ENCODE measurements around the gene FTH1. TPM values are rescaled to one million over a fixed set of nuclear protein-coding genes. Genes with fewer than 3 reads are reported as not detected.
A peak's percentile ranks its signal among the peaks of the same experiment; 100 is the strongest.

FTH1 gene
- total RNA-seq (2021; ENCODE audit: unreplicated experiment) (3,345 TPM), Bru-seq, nascent RNA (percentile 99 among the genes with signal in this experiment), BruChase-seq, experiment 1, labeled RNA remaining after a 6-hour chase (percentile 100 among the genes with signal in this experiment), BruChase-seq, experiment 2, labeled RNA remaining after a 2-hour chase (percentile 99 among the genes with signal in this experiment)
- 4,227 and 4,920 TPM in 2 replicates for polyA plus RNA-seq (2012)
- long read RNA-seq, transcript FTH1-211 (3 exons, 788 nt), result minor isoform, 5 of 3,636 reads
- long read RNA-seq, transcript FTH1-201 (4 exons, 1,229 nt), result major isoform, 2,856 of 3,636 reads
- long read RNA-seq, transcript FTH1-208 (4 exons, 912 nt), result minor isoform, 7 of 3,636 reads
- long read RNA-seq, partial matches to known transcripts, result 248 of 3,636 reads
- long read RNA-seq, other reads (novel, unspliced or antisense), result 512 of 3,636 reads

DNA sequence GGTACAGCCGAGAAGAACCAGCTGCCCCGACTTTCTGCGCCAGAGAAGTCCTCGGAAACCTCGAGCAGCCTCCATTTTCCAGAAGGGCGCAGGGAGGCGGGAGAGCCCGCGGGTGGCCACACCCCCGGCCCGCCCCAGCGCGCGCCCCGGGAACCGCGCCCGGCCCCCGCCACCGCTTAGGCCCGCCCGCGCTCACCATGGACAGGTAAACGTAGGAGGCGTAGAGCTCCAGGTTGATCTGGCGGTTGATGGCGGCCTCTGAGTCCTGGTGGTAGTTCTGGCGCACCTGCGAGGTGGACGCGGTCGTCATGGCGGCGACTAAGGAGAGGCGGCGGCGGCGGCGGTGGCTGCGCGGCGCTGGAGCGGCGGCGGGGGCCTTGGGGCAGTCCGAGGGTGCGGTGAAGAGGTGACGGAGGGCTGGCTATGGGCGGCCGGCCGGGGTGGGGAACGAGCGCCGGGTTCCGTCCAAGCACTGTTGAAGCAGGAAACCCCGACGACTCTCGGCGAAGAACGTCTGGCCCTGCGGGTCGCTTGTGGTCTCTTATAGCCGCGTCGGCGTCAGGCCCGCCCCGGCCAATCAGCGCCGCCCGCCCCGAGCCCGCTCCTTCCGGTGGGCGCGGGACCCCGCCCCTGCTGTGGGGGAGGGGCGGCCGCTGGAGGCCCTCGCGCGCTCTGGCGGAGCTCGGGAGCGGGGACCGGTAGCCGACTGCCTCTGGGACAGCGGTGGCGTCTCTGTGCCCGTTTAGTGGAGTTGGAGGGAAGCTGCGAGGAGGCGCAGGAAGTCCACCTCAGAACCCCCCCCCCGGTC, at the start of gene FTH1:
FTH1 (minus strand) TSS at position 519 of the 808 bp plus-strand sequence; CDS start at position 310, 209 bp downstream.
- Histone ChIP-seq H3K4me2 (ENCODE audit: low read length) (peak within 1 kb of the TSS; percentile 96), H3K9me2 (ENCODE audit: insufficient read depth) (no peaks in the 10 kb centered on the region), H3K27ac (ENCODE audit: low read depth, low read length) (peak within 1 kb of the TSS; percentile 96), H3K27me3 (ENCODE audit: insufficient read depth, low read length) (no peaks in the 10 kb centered on the region), H3K4me3 (replicated peaks in 1 of 2; ENCODE audit: low read depth in 1 of 2, low read length in 2 of 2) (peak within 1 kb of the TSS; percentile 73 to 99), H3K9ac (ENCODE audit: low read length) (peak within 1 kb of the TSS; percentile 97), H3K4me1 (ENCODE audit: control insufficient read depth in 1 of 2, insufficient read depth in 2 of 2, low read length in 2 of 2) (peaks cover 40 to 78% of the 10 kb centered on the region in 2 experiments), H3K36me3 (ENCODE audit: control insufficient read depth in 1 of 2, insufficient read depth in 2 of 2, low read length in 2 of 2) (peaks cover 6 to 37% of the 10 kb centered on the region in 2 experiments), H3K9me3 (ENCODE audit: control insufficient read depth in 1 of 2, insufficient read depth in 1 of 2, low read depth in 1 of 2, low read length in 2 of 2) (no peaks in the 10 kb centered on the region), H4K20me1 (ENCODE audit: insufficient read depth) (peaks cover 21% of the 10 kb centered on the region; the same call in 1 of the 2 replicates), H3K79me2 (ENCODE audit: insufficient read depth, low read length) (peaks cover 41% of the 10 kb centered on the region), H2AFZ (ENCODE audit: low read depth, low read length, poor library complexity, severe bottlenecking) (no peak within 1 kb of the TSS)
- RAD21 ChIA-PET (ENCODE audit: low non-redundant PET in 1 of 2, low total read pairs in 2 of 2, uncharacterized antibody in 2 of 2, unreplicated experiment in 2 of 2), result no interaction called here
- no TSS peak for BruUV-seq (replicated peaks)
- DNase-seq (ENCODE audit: low read depth, low spot score) (peak; percentile 71), ATAC-seq (peak; percentile 73)
- intact Hi-C loops (cut with micrococcal nuclease), result loop anchor here (1.0 kb wide), 1 partner anchor 87 kb away; no protein-coding TSS in a partner anchor
- CTCF ChIA-PET, result interaction anchor here (0.8 to 2.2 kb wide), 2 partner anchors 87 to 115 kb away, joined by 4 to 8 read pairs; no protein-coding TSS in a partner anchor
- POLR2A ChIA-PET, result interaction anchor here (0.6 to 10.2 kb wide), 28 partner anchors 9 to 179 kb away, joined by 3 to 86 read pairs (median 5); partner anchors contain the start of gene BEST1
- TF ChIP-seq ZFX (IDR thresholded peaks at IDR 0.05), result peak; percentile 49; the same call in 1 of the 2 replicates
- no peak for TF ChIP-seq CBX3 (IDR thresholded peaks at IDR 0.05; ENCODE audit: low read depth)
- TF ChIP-seq, protein P1, sequence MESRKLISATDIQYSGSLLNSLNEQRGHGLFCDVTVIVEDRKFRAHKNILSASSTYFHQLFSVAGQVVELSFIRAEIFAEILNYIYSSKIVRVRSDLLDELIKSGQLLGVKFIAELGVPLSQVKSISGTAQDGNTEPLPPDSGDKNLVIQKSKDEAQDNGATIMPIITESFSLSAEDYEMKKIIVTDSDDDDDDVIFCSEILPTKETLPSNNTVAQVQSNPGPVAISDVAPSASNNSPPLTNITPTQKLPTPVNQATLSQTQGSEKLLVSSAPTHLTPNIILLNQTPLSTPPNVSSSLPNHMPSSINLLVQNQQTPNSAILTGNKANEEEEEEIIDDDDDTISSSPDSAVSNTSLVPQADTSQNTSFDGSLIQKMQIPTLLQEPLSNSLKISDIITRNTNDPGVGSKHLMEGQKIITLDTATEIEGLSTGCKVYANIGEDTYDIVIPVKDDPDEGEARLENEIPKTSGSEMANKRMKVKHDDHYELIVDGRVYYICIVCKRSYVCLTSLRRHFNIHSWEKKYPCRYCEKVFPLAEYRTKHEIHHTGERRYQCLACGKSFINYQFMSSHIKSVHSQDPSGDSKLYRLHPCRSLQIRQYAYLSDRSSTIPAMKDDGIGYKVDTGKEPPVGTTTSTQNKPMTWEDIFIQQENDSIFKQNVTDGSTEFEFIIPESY (IDR thresholded peaks at IDR 0.05; ENCODE audit: extremely low read depth, insufficient replicate concordance, low read length), result peak; percentile 27
- TF ChIP-seq, protein P2, sequence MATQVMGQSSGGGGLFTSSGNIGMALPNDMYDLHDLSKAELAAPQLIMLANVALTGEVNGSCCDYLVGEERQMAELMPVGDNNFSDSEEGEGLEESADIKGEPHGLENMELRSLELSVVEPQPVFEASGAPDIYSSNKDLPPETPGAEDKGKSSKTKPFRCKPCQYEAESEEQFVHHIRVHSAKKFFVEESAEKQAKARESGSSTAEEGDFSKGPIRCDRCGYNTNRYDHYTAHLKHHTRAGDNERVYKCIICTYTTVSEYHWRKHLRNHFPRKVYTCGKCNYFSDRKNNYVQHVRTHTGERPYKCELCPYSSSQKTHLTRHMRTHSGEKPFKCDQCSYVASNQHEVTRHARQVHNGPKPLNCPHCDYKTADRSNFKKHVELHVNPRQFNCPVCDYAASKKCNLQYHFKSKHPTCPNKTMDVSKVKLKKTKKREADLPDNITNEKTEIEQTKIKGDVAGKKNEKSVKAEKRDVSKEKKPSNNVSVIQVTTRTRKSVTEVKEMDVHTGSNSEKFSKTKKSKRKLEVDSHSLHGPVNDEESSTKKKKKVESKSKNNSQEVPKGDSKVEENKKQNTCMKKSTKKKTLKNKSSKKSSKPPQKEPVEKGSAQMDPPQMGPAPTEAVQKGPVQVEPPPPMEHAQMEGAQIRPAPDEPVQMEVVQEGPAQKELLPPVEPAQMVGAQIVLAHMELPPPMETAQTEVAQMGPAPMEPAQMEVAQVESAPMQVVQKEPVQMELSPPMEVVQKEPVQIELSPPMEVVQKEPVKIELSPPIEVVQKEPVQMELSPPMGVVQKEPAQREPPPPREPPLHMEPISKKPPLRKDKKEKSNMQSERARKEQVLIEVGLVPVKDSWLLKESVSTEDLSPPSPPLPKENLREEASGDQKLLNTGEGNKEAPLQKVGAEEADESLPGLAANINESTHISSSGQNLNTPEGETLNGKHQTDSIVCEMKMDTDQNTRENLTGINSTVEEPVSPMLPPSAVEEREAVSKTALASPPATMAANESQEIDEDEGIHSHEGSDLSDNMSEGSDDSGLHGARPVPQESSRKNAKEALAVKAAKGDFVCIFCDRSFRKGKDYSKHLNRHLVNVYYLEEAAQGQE (IDR thresholded peaks at IDR 0.05; ENCODE audit: low read depth), result no peak
- TF ChIP-seq POLR2AphosphoS5 (IDR thresholded peaks at IDR 0.05; ENCODE audit: low read depth, low read length), result peak; percentile 94
- TF ChIP-seq SP1 (IDR thresholded peaks at IDR 0.05; ENCODE audit: low read depth), result no peak
- peak; percentile 38 for TF ChIP-seq YY1 (IDR thresholded peaks at IDR 0.05; ENCODE audit: extremely low read depth, insufficient replicate concordance, low read depth, low read length)
- peak; percentile 84 for TF ChIP-seq POLR2A (IDR thresholded peaks at IDR 0.05; ENCODE audit: borderline replicate concordance, extremely low read depth, insufficient read depth, insufficient read length)
- TF ChIP-seq RAD21 (IDR thresholded peaks at IDR 0.05; ENCODE audit: low read depth), result no peak
